MM.1S (cell line): ENCODE measurements around the gene CCL24.
"Not testable (repeated sequence)": the region's sequence is repeated elsewhere in the genome, so short reads cannot be mapped to it uniquely, and the experiment has no call there.

Experiments
- DNase-seq: peaks from one replicate; pipeline ENCODE4 v3.0.0-alpha.2; 2015
- H2AFZ ChIP-seq: fragments of 300-600 bp; sonication (generic); 2 replicates; pipeline ENCODE4 v1.6.0; 2016; ENCODE audit warnings: antibody characterized with exemption, low read length
- H3F3A ChIP-seq: fragments of 300-600 bp; sonication (generic); 2 replicates; pipeline ENCODE4 v1.6.1; 2016; ENCODE audit warnings: mild to moderate bottlenecking, antibody characterized with exemption, low read length, moderate library complexity, mixed read lengths; ENCODE audit not compliant: insufficient read depth
- H3K27ac ChIP-seq: fragments of 300-600 bp; sonication (generic); 2 replicates; pipeline ENCODE4 v1.5.1; 2016; ENCODE audit warnings: mild to moderate bottlenecking, low read length
- H3K27me3 ChIP-seq: fragments of 300-600 bp; sonication (generic); replicated peaks from 2 replicates; pipeline ENCODE4 v1.6.0; 2016; ENCODE audit warnings: low read length; ENCODE audit not compliant: insufficient read depth
- H3K36me3 ChIP-seq: fragments of 300-600 bp; sonication (generic); replicated peaks from 2 replicates; pipeline ENCODE4 v1.6.1; 2016; ENCODE audit warnings: mild to moderate bottlenecking, low read length, mixed read lengths; ENCODE audit not compliant: insufficient read depth
- H3K4me1 ChIP-seq: fragments of 300-600 bp; sonication (generic); 2 replicates; pipeline ENCODE4 v1.6.1; 2016; ENCODE audit warnings: low read length, mixed read lengths
- H3K4me2 ChIP-seq: fragments of 300-600 bp; sonication (generic); 2 replicates; pipeline ENCODE4 v1.6.0; 2016; ENCODE audit warnings: low read depth, low read length
- H3K4me3 ChIP-seq: fragments of 300-600 bp; sonication (generic); 2 replicates; pipeline ENCODE4 v1.5.1; 2016; ENCODE audit warnings: low read length, mixed read lengths
- H3K79me2 ChIP-seq: fragments of 300-600 bp; sonication (generic); 2 replicates; pipeline ENCODE4 v1.6.1; 2016; ENCODE audit warnings: mixed run types, low read length, mixed read lengths
- H3K9ac ChIP-seq: fragments of 300-600 bp; sonication (generic); 2 replicates; pipeline ENCODE4 v1.6.1; 2016; ENCODE audit warnings: low read length, mixed read lengths
- H3K9me2 ChIP-seq: fragments of 300-600 bp; sonication (generic); replicated peaks from 2 replicates; pipeline ENCODE4 v1.6.1; 2016; ENCODE audit warnings: mild to moderate bottlenecking, low read length, mixed read lengths; ENCODE audit not compliant: insufficient read depth
- H3K9me3 ChIP-seq: fragments of 300-600 bp; sonication (generic); replicated peaks from 2 replicates; pipeline ENCODE4 v1.6.1; 2016; ENCODE audit warnings: mild to moderate bottlenecking, low read length, mixed read lengths; ENCODE audit not compliant: insufficient read depth
- H4K20me1 ChIP-seq: fragments of 300-600 bp; sonication (generic); 2 replicates; pipeline ENCODE4 v1.6.1; 2016; ENCODE audit warnings: mild to moderate bottlenecking, low read length, moderate library complexity, mixed read lengths; ENCODE audit not compliant: insufficient read depth
- CTCF ChIP-seq: fragments of 300-600 bp; sonication (generic); IDR thresholded peaks from 2 replicates; pipeline ENCODE4 v1.5.1; 2016; ENCODE audit warnings: antibody characterized with exemption, low read length, mixed read lengths
- EZH2 ChIP-seq: fragments of 300-600 bp; sonication (generic); optimal IDR thresholded peaks from 2 replicates; pipeline ENCODE3; 2017; ENCODE audit warnings: low read depth, mild to moderate bottlenecking, antibody characterized with exemption, low read length, mixed read lengths
- EZH2phosphoT487 ChIP-seq: fragments of 300-600 bp; sonication (generic); IDR thresholded peaks from 2 replicates; pipeline ENCODE4 v1.6.1; 2018; ENCODE audit warnings: antibody characterized with exemption, low read length

CCL24 gene

GRCh38 chr7:75836798-75837197, 23.2 kb upstream of the CCL24 start:
- no peak for TF ChIP-seq EZH2
- no peak for TF ChIP-seq EZH2phosphoT487
- TF ChIP-seq CTCF = no peak
- H4K20me1 ChIP-seq = no peaks in the 10 kb centered on the region

GRCh38 chr7:75835688-75836285, 22.2 kb upstream of the CCL24 start:
- no peak for DNase-seq
- Histone ChIP-seq H3K79me2 (no peaks in the 10 kb centered on the region), H2AFZ (no peak overlapping the region), H3F3A (no peaks in the 10 kb centered on the region), H3K4me3 (no peak overlapping the region), H3K9me3 (no peaks in the 10 kb centered on the region), H3K4me2 (no peak overlapping the region), H3K27ac (no peak overlapping the region), H3K9me2 (no peaks in the 10 kb centered on the region), H3K36me3 (no peaks in the 10 kb centered on the region), H3K4me1 (no peaks in the 10 kb centered on the region), H4K20me1 (no peaks in the 10 kb centered on the region), H3K27me3 (no peaks in the 10 kb centered on the region), H3K9ac (no peak overlapping the region)
- no peak for TF ChIP-seq EZH2
- TF ChIP-seq CTCF = no peak
- TF ChIP-seq EZH2phosphoT487 = no peak

More at GRCh38 chr7:75836798-75837197, 23.2 kb upstream of the CCL24 start:
- Histone ChIP-seq H3K27me3 (no peaks in the 10 kb centered on the region), H3K4me3 (no peak overlapping the region), H3K4me1 (no peaks in the 10 kb centered on the region), H3K36me3 (no peaks in the 10 kb centered on the region), H3K9me3 (no peaks in the 10 kb centered on the region), H3K4me2 (no peak overlapping the region), H3K27ac (no peak overlapping the region), H3F3A (no peaks in the 10 kb centered on the region), H3K9me2 (no peaks in the 10 kb centered on the region), H2AFZ (no peak overlapping the region), H3K9ac (no peak overlapping the region), H3K79me2 (no peaks in the 10 kb centered on the region)
- no peak for DNase-seq

GRCh38 chr7:75833662-75834061, 20.1 kb upstream of the CCL24 start:
- not testable (repeated sequence) for H2AFZ ChIP-seq, H3K9me2 ChIP-seq, H3K36me3 ChIP-seq, DNase-seq, H3K9me3 ChIP-seq, H3K79me2 ChIP-seq, H4K20me1 ChIP-seq, H3K27ac ChIP-seq, H3K4me2 ChIP-seq, H3K9ac ChIP-seq, H3K4me1 ChIP-seq, H3K27me3 ChIP-seq, H3F3A ChIP-seq, H3K4me3 ChIP-seq

GRCh38 chr7:75830978-75831377, 17.4 kb upstream of the CCL24 start:
- H3K9me2 ChIP-seq = no peaks in the 10 kb centered on the region
- no peaks in the 10 kb centered on the region for H3K4me1 ChIP-seq
- no peak overlapping the region for H3K4me3 ChIP-seq
- no peaks in the 10 kb centered on the region for H3K27me3 ChIP-seq
- H2AFZ ChIP-seq = no peak overlapping the region
- DNase-seq = no peak
- H3F3A ChIP-seq = no peaks in the 10 kb centered on the region
- H3K4me2 ChIP-seq = no peak overlapping the region
- H3K9me3 ChIP-seq = no peaks in the 10 kb centered on the region
- no peaks in the 10 kb centered on the region for H3K79me2 ChIP-seq
- H3K36me3 ChIP-seq = no peaks in the 10 kb centered on the region
- no peaks in the 10 kb centered on the region for H4K20me1 ChIP-seq
- no peak for TF ChIP-seq EZH2phosphoT487
- no peak for TF ChIP-seq EZH2
- TF ChIP-seq CTCF = no peak
- no peak overlapping the region for H3K9ac ChIP-seq
- no peak overlapping the region for H3K27ac ChIP-seq

- not testable (repeated sequence) for H2AFZ ChIP-seq, H3K9me2 ChIP-seq, H3K4me1 ChIP-seq, H3K4me3 ChIP-seq, H3F3A ChIP-seq, H3K79me2 ChIP-seq, H3K9ac ChIP-seq, H3K27ac ChIP-seq, H3K9me3 ChIP-seq, H3K4me2 ChIP-seq, DNase-seq, H3K27me3 ChIP-seq, H3K36me3 ChIP-seq, H4K20me1 ChIP-seq
Observed at GRCh38 chr7:75829656-75830055, 16.1 kb upstream of the CCL24 start.
